Coronary artery (tissue), 2 donors: ENCODE results near the gene PRDM12.

Source experiments
- DNase-seq: peaks from one replicate; pipeline ENCODE4 v3.0.0-alpha.2; 2017; ENCODE audit warnings: low spot score
- H3K27ac ChIP-seq, 2 donors: fragments of 200-600 bp; sonication (generic); one replicate each; pipeline ENCODE4 v1.5.1; 2016 to 2019
- H3K4me3 ChIP-seq: fragments of 200-600 bp; sonication (generic); 2 replicates; pipeline ENCODE4 v1.5.1; 2016; ENCODE audit warnings: mild to moderate bottlenecking, moderate library complexity
- CTCF ChIP-seq: fragments of 200-600 bp; sonication (generic); IDR thresholded peaks from one replicate; pipeline ENCODE4 v1.5.1; 2019; ENCODE audit warnings: antibody characterized with exemption

Gene PRDM12

GRCh38 chr9:130689572-130689936 lies 25.2 kb downstream of the PRDM12 start:
- no peak for DNase-seq
- peak overlapping the region in 1 of 2 donors; percentile 79 for H3K27ac ChIP-seq
- peak overlapping the region; percentile 59 for H3K4me3 ChIP-seq
- TF ChIP-seq CTCF = no peak

- peak overlapping the region; percentile 59 for H3K4me3 ChIP-seq
- DNase-seq = peak; percentile 81
- no peak for TF ChIP-seq CTCF
- peak overlapping the region; percentile 48 to 79 for H3K27ac ChIP-seq
These were observed 25.7 kb downstream of the PRDM12 start for GRCh38 chr9:130689937-130690700.

GRCh38 chr9:130692321-130692720 lies 27.9 kb downstream of the PRDM12 start:
- Histone ChIP-seq H3K27ac (no peak overlapping the region), H3K4me3 (no peak overlapping the region)
- no peak for TF ChIP-seq CTCF
- DNase-seq = no peak

- DNase-seq = no peak
- TF ChIP-seq CTCF = no peak
- H3K27ac ChIP-seq = peak overlapping the region; percentile 57 to 60
- peak overlapping the region; percentile 81 for H3K4me3 ChIP-seq
These were observed 28.7 kb downstream of the PRDM12 start for GRCh38 chr9:130693101-130693425.

- DNase-seq = peak; percentile 98
- no peak for TF ChIP-seq CTCF
- Histone ChIP-seq H3K4me3 (peak within 1 kb of the TSS; percentile 81), H3K27ac (peak within 1 kb of the TSS; percentile 57 to 60)
These were observed 29.2 kb downstream of the PRDM12 start, which contains the start of gene EXOSC2 for GRCh38 chr9:130693426-130694191. EXOSC2 (plus strand) TSS chr9:130693780; CDS start chr9:130693792, 12 bp downstream.

GRCh38 chr9:130694205-130694604 lies 29.8 kb downstream of the PRDM12 start:
- no peak for DNase-seq
- Histone ChIP-seq H3K27ac (no peak overlapping the region), H3K4me3 (peak overlapping the region; percentile 81)
- no peak for TF ChIP-seq CTCF
